ENCODE data around the gene ATXN2L.

GRCh38 chr16:28880589-28880915, 57.8 kb downstream of the ATXN2L start:
- TF ChIP-seq CTCF (IDR thresholded peaks at IDR 0.05 in 2 of 3, conservative IDR thresholded peaks at IDR 0.05 in 1 of 3; ENCODE audit: control insufficient read depth in 2 of 3, extremely low read depth in 1 of 3, insufficient read depth in 1 of 3, low read depth in 3 of 3, low read length in 3 of 3) (no peak), MXI1 (IDR thresholded peaks at IDR 0.05; ENCODE audit: low read depth, low read length) (no peak), HDAC2 (IDR thresholded peaks at IDR 0.05) (no peak), RUNX3 (IDR thresholded peaks at IDR 0.05; ENCODE audit: low read length) (no peak)
- TF ChIP-seq, protein P1, sequence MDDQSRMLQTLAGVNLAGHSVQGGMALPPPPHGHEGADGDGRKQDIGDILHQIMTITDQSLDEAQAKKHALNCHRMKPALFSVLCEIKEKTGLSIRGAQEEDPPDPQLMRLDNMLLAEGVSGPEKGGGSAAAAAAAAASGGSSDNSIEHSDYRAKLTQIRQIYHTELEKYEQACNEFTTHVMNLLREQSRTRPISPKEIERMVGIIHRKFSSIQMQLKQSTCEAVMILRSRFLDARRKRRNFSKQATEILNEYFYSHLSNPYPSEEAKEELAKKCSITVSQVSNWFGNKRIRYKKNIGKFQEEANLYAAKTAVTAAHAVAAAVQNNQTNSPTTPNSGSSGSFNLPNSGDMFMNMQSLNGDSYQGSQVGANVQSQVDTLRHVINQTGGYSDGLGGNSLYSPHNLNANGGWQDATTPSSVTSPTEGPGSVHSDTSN (IDR thresholded peaks at IDR 0.05; ENCODE audit: insufficient replicate concordance, low read depth, low read length) = no peak

Data from GM12878 (cell line).